HEK293T (cell line): Measurements from ENCODE around the gene IL17RC.

Source experiments
- CTCF ChIA-PET: fragments of 350-600 bp; formaldehyde crosslinking; extraction: SDS; loops from one replicate; lab custom pipeline; 2021; ENCODE audit warnings: antibody characterized with exemption, inconsistent platforms; lab: Yijun Ruan, JAX
- POLR2A ChIA-PET: fragments of 350-600 bp; formaldehyde crosslinking; extraction: SDS; loops from one replicate; lab custom pipeline; 2020; ENCODE audit warnings: antibody characterized with exemption, inconsistent platforms; lab: Yijun Ruan, JAX
- DNase-seq: peaks from one replicate; pipeline ENCODE4 v3.0.0; 2012; ENCODE audit warnings: mixed read lengths; ENCODE audit errors: extremely low spot score
- ARNT ChIP-seq: fragments of 450-650 bp; IDR thresholded peaks from 2 replicates; pipeline ENCODE4 v1.6.1; 2017; ENCODE audit warnings: mild to moderate bottlenecking
- BHLHE40 ChIP-seq: fragments of 450-650 bp; IDR thresholded peaks from 2 replicates; pipeline ENCODE4 v1.6.1; 2016; ENCODE audit warnings: mild to moderate bottlenecking, moderate library complexity, borderline replicate concordance
- CTBP1 ChIP-seq: fragments of 450-650 bp; IDR thresholded peaks from 2 replicates; pipeline ENCODE4 v1.6.1; 2016; ENCODE audit warnings: borderline replicate concordance
- ELF4 ChIP-seq: fragments of 450-650 bp; IDR thresholded peaks from 2 replicates; pipeline ENCODE4 v1.6.1; 2017; ENCODE audit warnings: antibody characterized with exemption
- FOXA1 ChIP-seq: fragments of 450-650 bp; IDR thresholded peaks from 2 replicates; pipeline ENCODE4 v1.6.1; 2016; ENCODE audit warnings: mild to moderate bottlenecking
- FOXK2 ChIP-seq: fragments of 450-650 bp; IDR thresholded peaks from 2 replicates; pipeline ENCODE4 v1.6.1; 2016; ENCODE audit warnings: mild to moderate bottlenecking
- FOXM1 ChIP-seq: fragments of 450-650 bp; IDR thresholded peaks from 2 replicates; pipeline ENCODE4 v1.6.1; 2017; ENCODE audit warnings: mild to moderate bottlenecking, borderline replicate concordance
- HDGF ChIP-seq: fragments of 450-650 bp; IDR thresholded peaks from 2 replicates; pipeline ENCODE4 v1.6.1; 2017; ENCODE audit warnings: antibody characterized with exemption, borderline replicate concordance
- L3MBTL2 ChIP-seq: fragments of 450-650 bp; conservative IDR thresholded peaks from 2 replicates; pipeline ENCODE4 v1.6.1; 2016; ENCODE audit warnings: mild to moderate bottlenecking
- LEF1 ChIP-seq: fragments of 450-650 bp; IDR thresholded peaks from 2 replicates; pipeline ENCODE4 v1.6.1; 2017; ENCODE audit warnings: mild to moderate bottlenecking, borderline replicate concordance
- NFRKB ChIP-seq: fragments of 450-650 bp; IDR thresholded peaks from 2 replicates; pipeline ENCODE4 v1.6.1; 2016; ENCODE audit warnings: mild to moderate bottlenecking, moderate library complexity
- SP1 ChIP-seq: fragments of 450-650 bp; IDR thresholded peaks from 2 replicates; pipeline ENCODE4 v1.6.1; 2017
- SUZ12 ChIP-seq: fragments of 450-650 bp; IDR thresholded peaks from 2 replicates; pipeline ENCODE4 v1.6.1; 2016; ENCODE audit warnings: mild to moderate bottlenecking
- TARDBP ChIP-seq: fragments of 450-650 bp; IDR thresholded peaks from 2 replicates; pipeline ENCODE4 v1.6.1; 2016
- ZNF384 ChIP-seq: fragments of 450-650 bp; IDR thresholded peaks from 2 replicates; pipeline ENCODE4 v1.6.1; 2016
- TF ChIP-seq, protein P1 (sequence below): fragments of 450-650 bp; IDR thresholded peaks from 2 replicates; pipeline ENCODE4 v1.6.1; 2016

Gene IL17RC

DNA sequence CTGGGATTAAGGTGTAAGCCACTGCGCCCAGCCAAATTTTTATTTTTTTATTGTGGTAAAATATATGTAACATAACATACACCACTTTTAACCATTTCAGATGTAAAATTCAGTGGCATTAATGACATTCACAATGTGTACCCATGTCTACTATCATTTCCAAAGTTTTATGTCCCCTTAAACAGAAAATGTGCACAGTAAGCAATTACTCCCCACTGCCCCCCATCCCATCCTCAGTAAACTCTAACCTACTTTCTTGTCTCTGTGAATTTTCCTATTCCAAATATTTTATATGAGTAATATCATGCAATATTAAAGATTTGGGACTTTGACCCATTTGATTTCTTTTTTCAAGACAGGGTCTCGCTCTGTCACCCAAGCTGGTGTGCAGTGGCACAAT lies 49.9 kb downstream of the IL17RC start:
- POLR2A ChIA-PET: interaction anchor here (0.6 kb wide), 1 partner anchor 20 kb away, joined by 3 read pairs; no protein-coding TSS in a partner anchor
- CTCF ChIA-PET: no interaction called here

DNA sequence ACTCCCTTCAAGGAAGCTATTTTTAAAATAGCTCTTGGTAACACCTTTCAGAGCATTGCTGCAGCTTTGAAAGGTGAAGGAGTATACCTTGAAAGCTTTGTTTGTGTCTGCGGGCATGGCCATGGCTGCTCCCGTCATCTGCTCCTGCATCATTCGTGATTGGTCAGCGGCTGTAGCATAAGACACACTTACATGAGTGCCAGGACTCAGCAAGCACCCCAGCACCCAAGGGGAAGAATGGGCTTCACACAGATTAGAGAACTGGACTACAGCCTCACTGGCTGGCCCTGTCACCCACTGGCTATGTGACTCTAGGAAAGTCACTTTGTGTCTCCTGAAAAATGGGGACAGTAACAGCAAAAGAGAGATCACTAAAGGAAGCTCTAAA lies 52.7 kb downstream of the IL17RC start:
- TF ChIP-seq FOXM1: no peak
- no peak for TF ChIP-seq L3MBTL2
- no peak for TF ChIP-seq FOXK2
- TF ChIP-seq NFRKB: no peak
- no peak for TF ChIP-seq TARDBP
- TF ChIP-seq FOXA1: no peak
- TF ChIP-seq SP1: no peak
- TF ChIP-seq ARNT: no peak
- TF ChIP-seq, protein P1, sequence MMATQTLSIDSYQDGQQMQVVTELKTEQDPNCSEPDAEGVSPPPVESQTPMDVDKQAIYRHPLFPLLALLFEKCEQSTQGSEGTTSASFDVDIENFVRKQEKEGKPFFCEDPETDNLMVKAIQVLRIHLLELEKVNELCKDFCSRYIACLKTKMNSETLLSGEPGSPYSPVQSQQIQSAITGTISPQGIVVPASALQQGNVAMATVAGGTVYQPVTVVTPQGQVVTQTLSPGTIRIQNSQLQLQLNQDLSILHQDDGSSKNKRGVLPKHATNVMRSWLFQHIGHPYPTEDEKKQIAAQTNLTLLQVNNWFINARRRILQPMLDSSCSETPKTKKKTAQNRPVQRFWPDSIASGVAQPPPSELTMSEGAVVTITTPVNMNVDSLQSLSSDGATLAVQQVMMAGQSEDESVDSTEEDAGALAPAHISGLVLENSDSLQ: no peak
- no peak for TF ChIP-seq SUZ12
- no peak for TF ChIP-seq LEF1
- no peak for TF ChIP-seq HDGF
- POLR2A ChIA-PET: no interaction called here

More for the DNA sequence above, 49.9 kb downstream of the IL17RC start:
- DNase-seq: no peak
- TF ChIP-seq FOXM1: no peak

DNA sequence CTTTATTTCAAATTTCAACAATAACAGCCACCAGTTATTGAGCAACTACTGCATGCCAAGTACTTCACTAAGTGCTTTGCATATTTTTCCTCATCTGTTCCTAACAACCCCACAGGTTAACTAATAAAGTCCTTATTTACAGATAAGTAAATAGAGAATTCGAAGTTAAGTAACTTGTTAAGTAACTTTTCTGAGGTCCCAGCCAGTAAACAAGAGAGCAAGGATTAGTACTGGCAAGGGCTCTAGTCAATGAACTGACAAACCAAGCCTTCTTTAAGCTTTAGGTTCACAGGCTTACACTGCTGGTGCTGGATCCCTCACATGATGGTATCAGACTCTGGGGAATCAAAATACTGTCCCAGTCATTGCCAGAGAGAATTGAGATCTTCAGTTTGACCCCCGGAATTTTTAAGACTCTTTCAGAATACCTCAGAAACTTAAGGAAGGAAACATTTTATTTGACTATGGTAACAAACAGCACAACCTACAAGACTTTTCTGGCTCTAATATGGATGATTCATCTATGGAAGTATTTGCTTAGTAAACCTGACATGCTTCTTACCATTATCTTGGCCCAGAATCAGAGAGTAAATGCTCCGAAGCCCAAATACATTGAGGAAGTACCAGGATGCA lies 53.2 kb downstream of the IL17RC start:
- no peak for DNase-seq
- ChIA-PET POLR2A (no interaction called here), CTCF (interaction anchor here (0.5 kb wide), 1 partner anchor 37 kb away, joined by 3 read pairs; no protein-coding TSS in a partner anchor)
- TF ChIP-seq SUZ12 (no peak), LEF1 (no peak), ARNT (no peak), FOXA1 (no peak), NFRKB (no peak)

More for the DNA sequence above, 52.7 kb downstream of the IL17RC start:
- DNase-seq: no peak
- CTCF ChIA-PET: interaction anchor here (0.5 kb wide), 1 partner anchor 37 kb away, joined by 3 read pairs; no protein-coding TSS in a partner anchor

- peak; percentile 52 for DNase-seq
- TF ChIP-seq NFRKB (no peak), FOXA1 (no peak), HDGF (no peak), CTBP1 (no peak), SUZ12 (no peak), LEF1 (no peak), FOXK2 (no peak), L3MBTL2 (no peak), ZNF384 (peak; percentile 59; the same call in 1 of the 2 replicates), ARNT (no peak), SP1 (no peak), TARDBP (no peak), ELF4 (no peak), FOXM1 (no peak)
- TF ChIP-seq, protein P1: peak; percentile 71
- POLR2A ChIA-PET: interaction anchor here (1.5 to 1.9 kb wide), 2 partner anchors 10 to 31 kb away, joined by 10 to 13 read pairs; partner anchors contain the start of gene EMC3
- CTCF ChIA-PET: interaction anchor here (0.7 to 1.4 kb wide), 5 partner anchors 13 to 896 kb away, joined by 3 to 15 read pairs (median 7); no protein-coding TSS in a partner anchor
Measured at GRCh38 chr3:9976721-9977709, 60.1 kb downstream of the IL17RC start.

DNA sequence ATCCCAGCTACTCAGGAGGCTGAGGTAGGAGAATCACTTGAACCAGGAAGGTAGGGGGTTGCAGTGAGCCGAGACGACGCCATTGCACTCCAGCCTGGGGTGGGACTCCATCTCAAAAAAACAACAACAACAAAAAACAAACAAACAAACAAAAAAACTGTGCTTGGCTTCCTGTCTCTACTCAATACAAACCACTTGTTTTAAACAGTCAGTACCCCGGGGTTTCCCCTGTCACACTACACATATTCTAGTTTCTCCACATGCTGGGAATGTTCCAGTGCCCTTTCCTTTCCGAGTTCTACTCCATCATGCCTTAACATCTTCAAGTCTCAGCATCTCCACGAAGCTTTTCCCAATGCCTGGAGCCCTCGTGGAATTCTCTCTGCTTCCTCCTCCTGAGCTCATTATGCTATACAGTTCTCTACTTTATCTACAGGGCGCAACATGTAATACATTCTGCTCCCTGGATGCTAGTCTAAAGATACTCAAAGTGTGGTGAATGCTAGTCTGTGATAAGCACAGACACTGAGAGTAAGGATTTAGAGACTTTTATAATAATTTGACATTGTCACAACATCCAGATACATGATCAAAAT lies 61.9 kb downstream of the IL17RC start:
- no peak for DNase-seq
- ChIA-PET CTCF (no interaction called here), POLR2A (no interaction called here)
- TF ChIP-seq ZNF384 (no peak), LEF1 (no peak), ARNT (no peak), CTBP1 (no peak), SP1 (no peak), BHLHE40 (no peak), TARDBP (no peak), FOXA1 (no peak), FOXK2 (no peak), L3MBTL2 (no peak), NFRKB (no peak), HDGF (no peak), ELF4 (no peak), SUZ12 (no peak), FOXM1 (no peak)
- TF ChIP-seq, protein P1: no peak
